HEK293 (cell line): ENCODE measurements around the gene SBF2.

Experiments used
- BCL11B ChIP-seq: fragments of 450-650 bp; formaldehyde crosslinking; IDR thresholded peaks from 2 replicates; pipeline ENCODE4 v1.5.1; 2016; ENCODE audit warnings: low read depth, missing biosample characterization, missing genetic modification characterization
- EGR2 ChIP-seq: fragments of 450-650 bp; formaldehyde crosslinking; IDR thresholded peaks from 2 replicates; pipeline ENCODE4 v1.5.1; 2016; ENCODE audit warnings: low read depth, missing biosample characterization, missing genetic modification characterization
- GLIS2 ChIP-seq: fragments of 450-650 bp; formaldehyde crosslinking; IDR thresholded peaks from 2 replicates; pipeline ENCODE4 v1.5.1; 2016; ENCODE audit warnings: missing biosample characterization, missing genetic modification characterization
- HOXA7 ChIP-seq: sonication (generic); formaldehyde crosslinking; IDR thresholded peaks from 2 replicates; pipeline ENCODE4 v1.8.1; 2022; ENCODE audit warnings: missing genetic modification reagents, borderline replicate concordance
- MZF1 ChIP-seq: fragments of 450-650 bp; formaldehyde crosslinking; IDR thresholded peaks from 2 replicates; pipeline ENCODE4 v1.5.1; 2017; ENCODE audit warnings: missing biosample characterization, missing genetic modification characterization, borderline replicate concordance
- SALL2 ChIP-seq: fragments of 450-650 bp; formaldehyde crosslinking; IDR thresholded peaks from 2 replicates; pipeline ENCODE4 v1.5.0; 2017; ENCODE audit warnings: missing biosample characterization, mild to moderate bottlenecking, missing genetic modification characterization, borderline replicate concordance
- SCRT1 ChIP-seq: fragments of 450-650 bp; formaldehyde crosslinking; IDR thresholded peaks from 2 replicates; pipeline ENCODE4 v1.5.1; 2016; ENCODE audit warnings: missing biosample characterization, missing genetic modification characterization, borderline replicate concordance
- YY1 ChIP-seq: fragments of 450-650 bp; formaldehyde crosslinking; IDR thresholded peaks from 2 replicates; pipeline ENCODE4 v1.5.1; 2018; ENCODE audit warnings: missing biosample characterization, missing genetic modification characterization
- ZNF23 ChIP-seq: fragments of 450-650 bp; formaldehyde crosslinking; IDR thresholded peaks from 2 replicates; pipeline ENCODE4 v1.5.1; 2016; ENCODE audit warnings: missing biosample characterization, missing genetic modification characterization, borderline replicate concordance
- ZNF274 ChIP-seq, 2 experiments: fragments of 200-500 bp in 1 of 2; fragments of 450-650 bp in 1 of 2; sonication (Bioruptor generic) in 1 of 2; formaldehyde crosslinking in 1 of 2; IDR thresholded peaks; 2 replicates each; pipeline versions ENCODE4 v1.5.1 to v1.6.1; 2014 to 2016; ENCODE audit warnings: borderline replicate concordance in 1 of 2, inconsistent platforms in 1 of 2, low read length in 1 of 2, missing biosample characterization in 1 of 2, missing genetic modification characterization in 1 of 2
- ZNF670 ChIP-seq: fragments of 450-650 bp; formaldehyde crosslinking; IDR thresholded peaks from 2 replicates; pipeline ENCODE4 v1.5.1; 2016; ENCODE audit warnings: missing biosample characterization, missing genetic modification characterization, low read depth
- TF ChIP-seq, protein P1 (sequence below): fragments of 450-650 bp; formaldehyde crosslinking; IDR thresholded peaks from 2 replicates; pipeline ENCODE4 v1.5.1; 2016; ENCODE audit warnings: missing biosample characterization, missing genetic modification characterization
- TF ChIP-seq, protein P2 (sequence below): fragments of 450-650 bp; formaldehyde crosslinking; IDR thresholded peaks from 2 replicates; pipeline ENCODE4 v1.5.1; 2016; ENCODE audit warnings: missing biosample characterization, missing genetic modification characterization
- TF ChIP-seq, protein P3 (sequence below): fragments of 450-650 bp; formaldehyde crosslinking; IDR thresholded peaks from 2 replicates; pipeline ENCODE4 v1.5.1; 2017; ENCODE audit warnings: missing biosample characterization, missing genetic modification characterization

DNA sequence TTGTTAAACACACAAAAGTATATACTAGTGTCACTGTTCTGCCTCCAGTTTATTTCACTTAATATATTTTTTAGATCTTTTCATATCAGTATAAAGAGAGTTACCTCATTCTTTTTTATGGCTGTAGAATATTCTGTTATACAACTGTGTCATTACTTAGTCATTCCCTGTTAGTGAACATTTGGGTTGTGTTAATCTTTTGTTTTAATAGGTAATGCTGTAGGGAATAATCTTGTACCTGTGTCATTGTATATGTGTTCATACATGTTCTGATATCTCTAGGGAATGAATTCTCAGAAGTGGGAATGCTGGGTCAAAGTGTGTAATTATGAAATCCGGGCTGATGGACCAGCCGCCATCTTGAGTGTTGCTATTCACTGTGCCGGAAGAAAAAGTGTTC is 558.8 kb downstream of the SBF2 start:
- TF ChIP-seq ZNF274 (IDR thresholded peaks at IDR 0.05; ENCODE audit: low read length): no peak
- TF ChIP-seq ZNF274 (tag by site-specific recombination; IDR thresholded peaks at IDR 0.05; ENCODE audit: borderline replicate concordance): no peak
- no peak for TF ChIP-seq BCL11B
- TF ChIP-seq, protein P1, sequence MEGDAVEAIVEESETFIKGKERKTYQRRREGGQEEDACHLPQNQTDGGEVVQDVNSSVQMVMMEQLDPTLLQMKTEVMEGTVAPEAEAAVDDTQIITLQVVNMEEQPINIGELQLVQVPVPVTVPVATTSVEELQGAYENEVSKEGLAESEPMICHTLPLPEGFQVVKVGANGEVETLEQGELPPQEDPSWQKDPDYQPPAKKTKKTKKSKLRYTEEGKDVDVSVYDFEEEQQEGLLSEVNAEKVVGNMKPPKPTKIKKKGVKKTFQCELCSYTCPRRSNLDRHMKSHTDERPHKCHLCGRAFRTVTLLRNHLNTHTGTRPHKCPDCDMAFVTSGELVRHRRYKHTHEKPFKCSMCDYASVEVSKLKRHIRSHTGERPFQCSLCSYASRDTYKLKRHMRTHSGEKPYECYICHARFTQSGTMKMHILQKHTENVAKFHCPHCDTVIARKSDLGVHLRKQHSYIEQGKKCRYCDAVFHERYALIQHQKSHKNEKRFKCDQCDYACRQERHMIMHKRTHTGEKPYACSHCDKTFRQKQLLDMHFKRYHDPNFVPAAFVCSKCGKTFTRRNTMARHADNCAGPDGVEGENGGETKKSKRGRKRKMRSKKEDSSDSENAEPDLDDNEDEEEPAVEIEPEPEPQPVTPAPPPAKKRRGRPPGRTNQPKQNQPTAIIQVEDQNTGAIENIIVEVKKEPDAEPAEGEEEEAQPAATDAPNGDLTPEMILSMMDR: no peak
- no peak for TF ChIP-seq ZNF670 (tag by site-specific recombination)
- no peak for TF ChIP-seq HOXA7 (CRISPR knock-in tag)
- TF ChIP-seq, protein P2, sequence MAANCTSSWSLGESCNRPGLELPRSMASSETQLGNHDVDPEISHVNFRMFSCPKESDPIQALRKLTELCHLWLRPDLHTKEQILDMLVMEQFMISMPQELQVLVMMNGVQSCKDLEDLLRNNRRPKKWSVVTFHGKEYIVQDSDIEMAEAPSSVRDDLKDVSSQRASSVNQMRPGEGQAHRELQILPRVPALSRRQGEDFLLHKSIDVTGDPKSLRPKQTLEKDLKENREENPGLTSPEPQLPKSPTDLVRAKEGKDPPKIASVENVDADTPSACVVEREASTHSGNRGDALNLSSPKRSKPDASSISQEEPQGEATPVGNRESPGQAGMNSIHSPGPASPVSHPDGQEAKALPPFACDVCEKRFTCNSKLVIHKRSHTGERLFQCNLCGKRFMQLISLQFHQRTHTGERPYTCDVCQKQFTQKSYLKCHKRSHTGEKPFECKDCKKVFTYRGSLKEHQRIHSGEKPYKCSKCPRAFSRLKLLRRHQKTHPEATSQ (tag by site-specific recombination): no peak
- TF ChIP-seq, protein P3, sequence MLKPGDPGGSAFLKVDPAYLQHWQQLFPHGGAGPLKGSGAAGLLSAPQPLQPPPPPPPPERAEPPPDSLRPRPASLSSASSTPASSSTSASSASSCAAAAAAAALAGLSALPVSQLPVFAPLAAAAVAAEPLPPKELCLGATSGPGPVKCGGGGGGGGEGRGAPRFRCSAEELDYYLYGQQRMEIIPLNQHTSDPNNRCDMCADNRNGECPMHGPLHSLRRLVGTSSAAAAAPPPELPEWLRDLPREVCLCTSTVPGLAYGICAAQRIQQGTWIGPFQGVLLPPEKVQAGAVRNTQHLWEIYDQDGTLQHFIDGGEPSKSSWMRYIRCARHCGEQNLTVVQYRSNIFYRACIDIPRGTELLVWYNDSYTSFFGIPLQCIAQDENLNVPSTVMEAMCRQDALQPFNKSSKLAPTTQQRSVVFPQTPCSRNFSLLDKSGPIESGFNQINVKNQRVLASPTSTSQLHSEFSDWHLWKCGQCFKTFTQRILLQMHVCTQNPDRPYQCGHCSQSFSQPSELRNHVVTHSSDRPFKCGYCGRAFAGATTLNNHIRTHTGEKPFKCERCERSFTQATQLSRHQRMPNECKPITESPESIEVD: no peak
- no peak for TF ChIP-seq GLIS2 (tag by site-specific recombination)
- TF ChIP-seq SALL2 (tag by site-specific recombination): no peak
- TF ChIP-seq YY1: no peak
- no peak for TF ChIP-seq SCRT1 (tag by site-specific recombination)
- no peak for TF ChIP-seq EGR2
- TF ChIP-seq ZNF23 (tag by site-specific recombination): no peak
- TF ChIP-seq MZF1 (tag by site-specific recombination): no peak
